HL-60 (cell line): ENCODE measurements around the gene ANKRD23.

Experiments
- CTCF ChIP-seq: IDR thresholded peaks from one replicate; pipeline ENCODE4 v1.5.1; 2011; ENCODE audit warnings: low read length, control low read depth, inconsistent platforms; ENCODE audit not compliant: insufficient read depth
- GABPA ChIP-seq: IDR thresholded peaks from 2 replicates; pipeline ENCODE4 v1.6.1; 2012; ENCODE audit warnings: low read depth
- POLR2AphosphoS5 ChIP-seq: IDR thresholded peaks from 2 replicates; pipeline ENCODE4 v1.6.1; 2012; ENCODE audit warnings: low read depth
- TF ChIP-seq, protein P1 (sequence below): IDR thresholded peaks from 2 replicates; pipeline ENCODE4 v1.6.1; 2012; ENCODE audit warnings: low read depth; ENCODE audit not compliant: insufficient replicate concordance

- TF ChIP-seq CTCF = no peak
- TF ChIP-seq POLR2AphosphoS5 = no peak
- no peak for TF ChIP-seq GABPA
- TF ChIP-seq, protein P1, sequence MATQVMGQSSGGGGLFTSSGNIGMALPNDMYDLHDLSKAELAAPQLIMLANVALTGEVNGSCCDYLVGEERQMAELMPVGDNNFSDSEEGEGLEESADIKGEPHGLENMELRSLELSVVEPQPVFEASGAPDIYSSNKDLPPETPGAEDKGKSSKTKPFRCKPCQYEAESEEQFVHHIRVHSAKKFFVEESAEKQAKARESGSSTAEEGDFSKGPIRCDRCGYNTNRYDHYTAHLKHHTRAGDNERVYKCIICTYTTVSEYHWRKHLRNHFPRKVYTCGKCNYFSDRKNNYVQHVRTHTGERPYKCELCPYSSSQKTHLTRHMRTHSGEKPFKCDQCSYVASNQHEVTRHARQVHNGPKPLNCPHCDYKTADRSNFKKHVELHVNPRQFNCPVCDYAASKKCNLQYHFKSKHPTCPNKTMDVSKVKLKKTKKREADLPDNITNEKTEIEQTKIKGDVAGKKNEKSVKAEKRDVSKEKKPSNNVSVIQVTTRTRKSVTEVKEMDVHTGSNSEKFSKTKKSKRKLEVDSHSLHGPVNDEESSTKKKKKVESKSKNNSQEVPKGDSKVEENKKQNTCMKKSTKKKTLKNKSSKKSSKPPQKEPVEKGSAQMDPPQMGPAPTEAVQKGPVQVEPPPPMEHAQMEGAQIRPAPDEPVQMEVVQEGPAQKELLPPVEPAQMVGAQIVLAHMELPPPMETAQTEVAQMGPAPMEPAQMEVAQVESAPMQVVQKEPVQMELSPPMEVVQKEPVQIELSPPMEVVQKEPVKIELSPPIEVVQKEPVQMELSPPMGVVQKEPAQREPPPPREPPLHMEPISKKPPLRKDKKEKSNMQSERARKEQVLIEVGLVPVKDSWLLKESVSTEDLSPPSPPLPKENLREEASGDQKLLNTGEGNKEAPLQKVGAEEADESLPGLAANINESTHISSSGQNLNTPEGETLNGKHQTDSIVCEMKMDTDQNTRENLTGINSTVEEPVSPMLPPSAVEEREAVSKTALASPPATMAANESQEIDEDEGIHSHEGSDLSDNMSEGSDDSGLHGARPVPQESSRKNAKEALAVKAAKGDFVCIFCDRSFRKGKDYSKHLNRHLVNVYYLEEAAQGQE = no peak
These were observed 24.1 kb upstream of the ANKRD23 start for GRCh38 chr2:96867756-96868554.
